HepG2 (cell line): ENCODE measurements around the gene ADAMTS17. TPM values are rescaled to one million over a fixed set of nuclear protein-coding genes. Genes with fewer than 3 reads are reported as not detected.

Experiments
- ATF5 ChIP-seq: sonication (generic); formaldehyde crosslinking; IDR thresholded peaks from 2 replicates; pipeline ENCODE4 v1.4.0; 2020; ENCODE audit warnings: mild to moderate bottlenecking, low read depth, missing genetic modification reagents
- CCAR2 ChIP-seq: fragments of 200-400 bp; formaldehyde crosslinking; optimal IDR thresholded peaks from 2 replicates; pipeline ENCODE3; 2018; ENCODE audit warnings: low read depth, mild to moderate bottlenecking, low read length, moderate library complexity
- GATAD2A ChIP-seq: IDR thresholded peaks from 2 replicates; pipeline ENCODE4 v1.6.1; 2016
- HCFC1 ChIP-seq: fragments of 150-350 bp; IDR thresholded peaks from 2 replicates; pipeline ENCODE4 v1.6.1; 2014; ENCODE audit warnings: low read depth, low read length
- HES4 ChIP-seq: sonication (generic); formaldehyde crosslinking; IDR thresholded peaks from 2 replicates; pipeline ENCODE4 v1.9.0; 2021; ENCODE audit warnings: mild to moderate bottlenecking, missing genetic modification reagents, borderline replicate concordance
- KLF11 ChIP-seq: IDR thresholded peaks from 2 replicates; pipeline ENCODE4 v1.6.1; 2016; ENCODE audit warnings: missing compliant biosample characterization
- MTF2 ChIP-seq: sonication (generic); formaldehyde crosslinking; IDR thresholded peaks from 2 replicates; pipeline ENCODE4 v1.5.0; 2020; ENCODE audit warnings: missing genetic modification reagents, borderline replicate concordance
- NR2F2 ChIP-seq: IDR thresholded peaks from 2 replicates; pipeline ENCODE4 v1.6.1; 2012; ENCODE audit warnings: low read depth, inconsistent platforms, borderline replicate concordance
- REPIN1 ChIP-seq: sonication (generic); formaldehyde crosslinking; IDR thresholded peaks from 2 replicates; pipeline ENCODE4 v1.8.0; 2022; ENCODE audit warnings: missing genetic modification reagents, low read depth, mild to moderate bottlenecking, borderline replicate concordance
- SMAD9 ChIP-seq: sonication (generic); formaldehyde crosslinking; IDR thresholded peaks from 2 replicates; pipeline ENCODE4 v1.5.1; 2020; ENCODE audit warnings: mild to moderate bottlenecking, missing genetic modification reagents
- ZBTB20 ChIP-seq: sonication (generic); formaldehyde crosslinking; IDR thresholded peaks from 2 replicates; pipeline ENCODE4 v1.8.1; 2023; ENCODE audit warnings: missing genetic modification reagents, low read depth, mild to moderate bottlenecking, borderline replicate concordance
- ZNF121 ChIP-seq: sonication (generic); formaldehyde crosslinking; IDR thresholded peaks from 2 replicates; pipeline ENCODE4 v1.5.0; 2020; ENCODE audit warnings: mild to moderate bottlenecking, missing genetic modification reagents
- ZNF160 ChIP-seq: sonication (generic); formaldehyde crosslinking; IDR thresholded peaks from 2 replicates; pipeline ENCODE4 v1.8.0; 2022; ENCODE audit warnings: mild to moderate bottlenecking, inconsistent platforms, missing genetic modification reagents
- ZNF407 ChIP-seq: sonication (generic); formaldehyde crosslinking; IDR thresholded peaks from one replicate; pipeline ENCODE4 v1.5.1; 2020; ENCODE audit warnings: mild to moderate bottlenecking, missing genetic modification reagents; ENCODE audit errors: not compliant biosample characterization
- ZNF503 ChIP-seq: sonication (generic); formaldehyde crosslinking; IDR thresholded peaks from 2 replicates; pipeline ENCODE4 v1.4.0; 2020; ENCODE audit warnings: missing genetic modification reagents
- polyA plus RNA-seq, 8 experiments: library from polyadenylated mRNA; depleted of rRNA in 3 of 8; stranded (reverse) in 7 of 8; unstranded in 1 of 8; fragments of >200 nt; fragmentation: Illumina TruSeq in 4 of 8; extraction: Trizol in 4 of 8; gene quantifications; 2 replicates each; pipeline versions ENCODE4 v1.2.1 to v1.2.3, GENCODE V29; 2011 to 2016; ENCODE audit warnings: low read depth in 4 of 8, missing spikeins in 1 of 8, mixed read lengths in 1 of 8; ENCODE audit not compliant: insufficient read depth in 1 of 8
- total RNA-seq, 5 experiments: library from RNA; depleted of rRNA; stranded (reverse); fragments of >200 nt; fragmentation: Illumina TruSeq; extraction: Trizol; gene quantifications; 2 replicates each; pipeline ENCODE4 v1.2.3, GENCODE V29; 2016; ENCODE audit warnings: low read depth in 1 of 5
- TF ChIP-seq, protein P1 (sequence below): IDR thresholded peaks from 2 replicates; pipeline ENCODE4 v1.6.1; 2012; ENCODE audit warnings: low read depth, low read length, improper control_type of control experiment

The ADAMTS17 gene
- total and polyA plus RNA-seq, 2 of the 13 experiments (the other 11 are each of a cell fraction or from before 2014, with no cell fraction given), result 0.02 to 0.04 TPM

DNA sequence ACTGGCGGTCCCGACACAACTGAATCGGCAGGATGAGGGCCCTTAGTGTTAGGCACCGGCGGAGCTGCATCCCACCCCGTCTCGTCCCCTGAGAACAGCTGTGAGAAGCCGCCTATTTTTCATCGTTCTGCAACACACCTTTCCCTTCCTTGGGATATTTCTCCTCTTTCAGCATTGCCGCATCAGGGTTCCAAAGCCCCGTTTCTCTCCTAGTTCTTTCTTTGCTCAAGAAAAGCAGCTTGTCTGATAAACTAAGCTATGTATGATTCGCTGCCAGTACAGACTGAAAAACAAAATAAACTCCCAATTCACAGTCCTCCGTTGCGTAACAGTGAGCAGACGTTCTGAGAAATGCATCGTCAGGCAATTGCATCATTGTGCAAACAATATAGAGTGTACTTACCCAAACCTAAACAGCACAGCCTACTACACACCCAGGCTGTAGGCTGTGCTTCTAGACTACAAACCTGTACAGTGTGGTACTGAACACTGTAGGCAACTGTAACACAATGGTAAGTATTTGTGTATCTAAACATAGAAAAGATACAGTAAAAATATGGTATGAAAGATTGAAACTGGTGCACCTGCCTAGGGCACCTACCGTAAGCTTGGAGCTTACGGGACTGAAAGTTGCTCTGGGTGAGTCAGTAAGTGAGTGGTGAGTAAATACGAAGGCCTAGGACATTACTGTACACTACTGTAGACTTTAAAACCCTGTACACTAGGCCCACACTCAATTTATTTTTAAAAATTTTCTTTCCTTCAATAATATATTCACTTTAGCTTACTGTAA lies 8.9 kb upstream of the ADAMTS17 start (continued):
- no peak for TF ChIP-seq HCFC1
- TF ChIP-seq ZNF503 (CRISPR knock-in tag), result no peak
- 0 out of 2 replicates have a peak, but pooled peaks have one; percentile 39 for TF ChIP-seq ATF5 (CRISPR knock-in tag)
- TF ChIP-seq KLF11 (CRISPR knock-in tag), result 0 out of 2 replicates have a peak, but pooled peaks have one; percentile 17
- no peak for TF ChIP-seq CCAR2
- TF ChIP-seq ZNF160 (CRISPR knock-in tag), result 0 out of 2 replicates have a peak, but pooled peaks have one; percentile 19
- no peak for TF ChIP-seq NR2F2
- TF ChIP-seq ZBTB20 (CRISPR knock-in tag), result no peak
- TF ChIP-seq SMAD9 (CRISPR knock-in tag), result no peak
- TF ChIP-seq MTF2 (CRISPR knock-in tag), result no peak
- peak; percentile 58; the same call in 1 of the 2 replicates for TF ChIP-seq REPIN1 (CRISPR knock-in tag)
- no peak for TF ChIP-seq ZNF121 (CRISPR knock-in tag)
- TF ChIP-seq, protein P1, sequence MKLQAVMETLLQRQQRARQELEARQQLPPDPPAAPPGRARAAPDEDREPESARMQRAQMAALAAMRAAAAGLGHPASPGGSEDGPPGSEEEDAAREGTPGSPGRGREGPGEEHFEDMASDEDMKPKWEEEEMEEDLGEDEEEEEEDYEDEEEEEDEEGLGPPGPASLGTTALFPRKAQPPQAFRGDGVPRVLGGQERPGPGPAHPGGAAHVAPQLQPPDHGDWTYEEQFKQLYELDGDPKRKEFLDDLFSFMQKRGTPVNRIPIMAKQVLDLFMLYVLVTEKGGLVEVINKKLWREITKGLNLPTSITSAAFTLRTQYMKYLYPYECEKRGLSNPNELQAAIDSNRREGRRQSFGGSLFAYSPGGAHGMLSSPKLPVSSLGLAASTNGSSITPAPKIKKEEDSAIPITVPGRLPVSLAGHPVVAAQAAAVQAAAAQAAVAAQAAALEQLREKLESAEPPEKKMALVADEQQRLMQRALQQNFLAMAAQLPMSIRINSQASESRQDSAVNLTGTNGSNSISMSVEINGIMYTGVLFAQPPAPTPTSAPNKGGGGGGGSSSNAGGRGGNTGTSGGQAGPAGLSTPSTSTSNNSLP, result peak; percentile 46; the same call in 1 of the 2 replicates
- TF ChIP-seq HES4, result no peak
- no peak for TF ChIP-seq ZNF407
- TF ChIP-seq GATAD2A, result peak; percentile 79
